OCI-M2 (cell line): ENCODE results near the gene AJAP1.

ENCODE experiments used
- DNase-seq: peaks from one replicate; lab custom pipeline; 2025; ENCODE audit not compliant: unreplicated experiment; lab: John Stamatoyannopoulos, UW

AJAP1 gene

DNA sequence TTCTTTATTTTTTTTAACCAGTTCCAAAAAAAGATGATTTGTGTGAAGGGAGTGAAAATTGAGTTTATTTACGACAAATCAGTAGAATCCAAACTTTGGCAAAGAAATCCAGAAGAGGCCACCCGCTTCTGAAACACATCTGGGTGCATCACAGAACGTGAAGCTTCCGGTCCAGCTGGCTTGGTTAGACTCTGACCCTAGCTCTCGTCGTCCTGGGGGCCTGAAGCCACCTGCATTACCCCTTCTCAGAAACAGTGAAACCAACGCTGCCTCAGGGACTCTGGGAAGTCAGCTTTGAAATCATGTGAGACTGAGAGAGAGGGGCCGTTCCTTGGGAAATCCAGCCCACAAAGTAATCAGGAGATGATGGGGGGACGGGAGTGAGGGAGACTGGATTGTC, 21.8 kb downstream of the AJAP1 start:
- no peak for DNase-seq

DNA sequence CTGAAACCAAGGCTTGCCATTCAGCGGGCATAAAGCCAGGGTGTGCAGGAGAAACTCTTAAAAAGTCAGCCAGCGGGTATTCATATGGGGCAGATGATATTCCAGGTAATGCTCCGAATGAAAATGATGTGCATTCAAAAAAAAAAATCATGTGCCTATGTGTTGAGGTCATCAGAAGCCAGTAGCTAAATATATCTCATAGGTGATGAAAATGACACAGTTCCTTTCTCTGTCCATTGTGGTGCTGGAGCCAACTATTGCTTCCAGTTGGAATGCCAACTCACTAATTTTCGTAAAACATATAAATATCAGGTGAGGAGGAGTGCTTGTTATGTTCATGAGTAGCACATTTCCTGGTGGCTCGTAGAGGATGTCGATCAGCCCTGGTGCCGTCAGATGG, 23.2 kb downstream of the AJAP1 start:
- no peak for DNase-seq

DNA sequence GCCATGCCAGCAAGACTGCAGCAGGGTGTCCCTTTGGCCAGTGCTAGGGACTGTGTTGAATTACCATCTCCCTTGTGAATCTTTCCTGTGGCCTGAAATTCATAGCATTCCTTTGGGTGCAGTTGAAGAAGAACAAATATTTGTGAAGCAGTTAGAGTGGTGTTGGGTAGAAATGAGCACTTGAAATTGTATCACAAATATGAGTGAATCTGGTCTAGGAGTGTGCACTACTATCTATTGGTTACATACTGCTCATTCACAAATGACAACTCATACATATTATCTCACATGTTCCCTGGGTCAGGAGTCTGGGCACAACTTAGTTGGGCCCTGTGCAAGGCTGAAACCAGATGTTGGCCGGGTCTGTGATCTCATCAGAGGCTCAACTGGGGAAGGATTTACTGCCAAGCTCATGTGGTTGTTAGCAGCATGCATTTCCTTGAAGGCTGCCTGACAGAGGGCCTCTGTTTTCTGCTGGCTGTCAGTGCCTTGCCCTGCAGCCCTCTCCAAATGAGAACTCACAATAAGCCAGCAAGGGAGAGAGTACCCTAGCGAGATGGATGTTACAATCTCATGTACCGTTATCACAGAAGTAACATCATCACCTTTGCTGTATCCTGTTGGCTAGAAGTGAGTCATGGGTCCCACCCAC, 23.8 kb downstream of the AJAP1 start:
- DNase-seq, result no peak

DNA sequence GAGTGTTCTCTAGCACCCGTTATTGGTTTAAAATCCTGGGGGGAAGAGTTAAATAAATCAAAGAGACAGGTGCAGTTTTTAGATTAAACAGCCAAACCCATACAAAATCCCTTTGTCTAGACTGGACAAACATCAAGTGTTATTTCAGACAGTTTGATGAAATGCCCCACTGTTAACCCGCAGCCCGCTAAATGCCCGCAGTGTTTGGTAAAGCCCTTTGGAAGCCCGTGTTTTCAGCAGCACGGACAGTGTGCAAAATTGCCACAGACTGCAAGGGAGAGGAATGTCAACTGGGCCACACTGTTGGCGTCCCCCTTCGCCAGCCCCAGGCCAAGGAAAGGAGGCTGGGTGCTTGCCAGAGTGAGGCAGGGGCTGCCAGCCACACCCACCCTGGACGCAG, 26.6 kb downstream of the AJAP1 start:
- no peak for DNase-seq

DNA sequence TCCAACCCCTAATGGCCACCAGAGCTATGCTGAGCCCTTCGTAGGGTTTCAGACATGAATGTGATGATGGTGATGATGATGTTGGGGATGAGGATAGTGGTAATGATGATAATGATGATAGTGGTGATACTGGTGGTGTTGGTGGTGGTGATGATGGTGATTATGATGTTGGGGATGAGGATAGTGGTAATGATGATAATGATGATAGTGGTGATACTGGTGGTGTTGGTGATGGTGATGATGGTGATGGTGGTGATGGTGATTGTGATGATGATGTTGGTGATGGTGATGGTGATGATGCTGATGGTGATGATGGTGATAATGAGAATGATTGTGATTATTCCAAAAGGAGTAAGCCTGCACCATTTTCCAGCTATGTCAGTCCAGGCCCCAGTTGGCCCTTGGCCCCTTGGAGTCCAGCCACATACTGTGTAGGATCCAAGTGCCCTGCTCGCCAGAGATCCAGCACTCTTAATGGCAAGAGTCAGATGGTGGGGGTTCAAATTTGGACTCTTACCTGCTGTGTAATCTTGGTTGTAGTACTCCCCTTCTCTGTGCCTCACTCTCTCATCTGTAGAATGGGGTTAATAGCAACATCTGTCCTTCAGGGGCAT, 28.3 kb downstream of the AJAP1 start:
- DNase-seq, result no peak

DNA sequence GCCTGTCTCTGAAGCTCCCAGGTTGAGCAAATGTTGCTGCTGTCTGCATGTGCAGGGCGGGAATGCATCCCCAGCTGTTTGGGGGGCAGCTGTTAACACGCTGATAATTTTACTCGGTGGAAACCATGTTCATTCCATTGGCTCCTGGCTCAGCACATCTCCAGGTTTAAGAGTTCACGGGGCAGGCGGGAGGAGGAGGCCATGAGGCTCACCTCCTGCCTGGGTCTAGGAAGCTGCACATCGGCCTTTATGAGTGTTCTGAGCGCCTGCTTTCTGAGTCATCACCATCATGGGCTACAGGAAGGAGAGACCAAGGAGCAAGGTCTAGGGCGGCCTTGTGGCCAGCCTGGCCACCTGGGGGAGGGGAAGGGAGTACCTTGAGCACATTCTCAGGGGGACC, 29.7 kb downstream of the AJAP1 start:
- DNase-seq, result no peak

DNA sequence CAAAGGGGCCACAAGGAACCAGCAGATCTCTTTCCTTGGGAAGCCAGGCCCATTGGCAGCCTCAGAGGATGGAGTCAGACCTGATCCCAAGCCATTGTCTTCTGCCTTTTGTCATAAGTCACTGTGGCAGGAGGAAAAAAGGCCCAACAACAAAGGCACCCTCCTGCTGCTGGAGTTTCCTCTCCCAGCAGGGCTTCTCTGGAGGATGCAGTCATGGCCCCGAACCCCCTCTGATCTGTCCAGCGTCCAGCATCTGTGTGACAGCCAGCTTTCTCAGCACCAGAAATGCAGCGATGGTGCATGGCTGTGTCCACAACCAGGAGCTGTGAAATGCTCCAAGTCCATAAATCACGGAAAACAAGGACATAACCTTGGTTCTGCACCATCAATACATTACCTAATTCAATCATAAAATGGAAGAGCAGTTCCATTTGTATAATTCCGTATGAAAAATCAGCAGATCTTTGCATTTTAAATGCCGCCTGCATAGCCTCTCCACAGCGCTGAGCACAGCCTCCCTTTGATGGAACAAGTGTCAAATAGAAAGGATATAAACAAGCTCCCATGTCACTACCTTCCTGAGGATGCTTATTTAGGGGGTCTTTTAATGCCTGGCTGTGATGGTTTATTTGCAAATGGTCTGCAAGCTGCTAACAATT, 30.6 kb downstream of the AJAP1 start:
- no peak for DNase-seq

DNA sequence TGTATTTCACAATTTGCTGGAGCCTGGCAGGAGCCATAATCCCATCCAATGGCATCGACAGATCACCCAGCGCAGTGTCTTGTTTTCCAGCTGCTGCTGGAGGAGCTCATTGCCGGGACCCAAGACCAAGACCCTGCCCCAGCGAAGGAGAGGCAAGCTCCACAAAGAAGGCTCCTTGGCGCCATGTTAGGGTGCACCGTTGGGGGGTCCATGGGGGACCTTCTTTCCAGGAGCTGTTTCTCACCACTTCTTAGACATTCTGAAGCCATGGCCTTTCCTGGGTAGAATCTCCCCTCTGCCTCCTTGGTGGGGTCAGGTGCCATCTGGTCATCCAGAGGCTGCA, 31.1 kb downstream of the AJAP1 start:
- DNase-seq, result no peak

DNA sequence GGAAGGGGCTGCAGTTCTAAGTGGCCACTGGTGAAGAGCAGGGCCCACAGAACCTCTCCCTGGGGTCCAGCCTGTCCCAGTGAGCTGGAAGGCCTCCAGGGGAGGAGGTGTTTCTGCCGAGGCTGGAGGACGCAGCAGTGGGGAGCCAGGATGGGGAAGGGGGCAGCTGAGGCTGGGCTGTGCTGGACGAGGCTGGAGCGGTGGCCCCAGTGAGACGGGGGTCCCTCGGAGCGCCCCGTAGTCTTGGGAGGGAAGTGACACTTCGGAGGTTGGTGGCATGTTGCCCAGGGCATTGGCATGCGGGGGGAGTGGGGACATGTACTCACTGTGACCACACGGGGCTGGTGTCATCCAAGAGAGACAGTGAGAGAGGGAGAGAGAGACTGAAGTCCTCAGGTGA, 33.5 kb downstream of the AJAP1 start:
- no peak for DNase-seq

DNA sequence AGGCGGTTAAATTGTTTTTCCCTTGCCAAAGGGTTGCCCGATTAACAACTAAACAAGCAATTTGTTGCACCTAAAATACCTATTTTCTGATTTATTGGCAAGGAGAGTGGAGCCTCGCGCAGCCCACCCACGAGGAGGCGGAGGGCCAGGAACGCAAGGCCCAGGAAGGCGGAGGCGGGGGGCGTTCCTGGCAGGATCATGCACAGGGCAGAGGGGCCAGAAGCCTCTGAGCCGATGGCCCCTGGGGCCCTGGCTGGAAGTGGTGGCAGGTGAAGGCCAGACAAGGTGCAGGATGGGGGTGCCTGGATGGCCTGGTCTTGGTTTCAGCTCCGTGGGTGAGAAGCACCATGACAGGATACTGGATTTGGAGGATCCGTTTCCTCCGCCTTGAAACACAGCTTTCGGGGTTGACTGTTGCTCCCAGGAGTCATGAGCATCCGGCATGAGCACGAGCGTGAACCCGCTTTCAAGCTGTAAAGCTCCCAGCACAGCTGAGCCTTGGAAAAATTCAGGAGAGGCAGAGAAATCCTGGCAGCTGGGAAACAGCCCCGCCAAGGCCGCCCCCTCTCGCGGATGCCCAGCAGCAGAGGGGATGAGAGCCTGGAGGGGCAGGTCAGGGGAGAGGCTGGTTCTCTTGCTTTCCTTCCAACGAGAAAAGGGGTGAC, 35.0 kb downstream of the AJAP1 start:
- no peak for DNase-seq

DNA sequence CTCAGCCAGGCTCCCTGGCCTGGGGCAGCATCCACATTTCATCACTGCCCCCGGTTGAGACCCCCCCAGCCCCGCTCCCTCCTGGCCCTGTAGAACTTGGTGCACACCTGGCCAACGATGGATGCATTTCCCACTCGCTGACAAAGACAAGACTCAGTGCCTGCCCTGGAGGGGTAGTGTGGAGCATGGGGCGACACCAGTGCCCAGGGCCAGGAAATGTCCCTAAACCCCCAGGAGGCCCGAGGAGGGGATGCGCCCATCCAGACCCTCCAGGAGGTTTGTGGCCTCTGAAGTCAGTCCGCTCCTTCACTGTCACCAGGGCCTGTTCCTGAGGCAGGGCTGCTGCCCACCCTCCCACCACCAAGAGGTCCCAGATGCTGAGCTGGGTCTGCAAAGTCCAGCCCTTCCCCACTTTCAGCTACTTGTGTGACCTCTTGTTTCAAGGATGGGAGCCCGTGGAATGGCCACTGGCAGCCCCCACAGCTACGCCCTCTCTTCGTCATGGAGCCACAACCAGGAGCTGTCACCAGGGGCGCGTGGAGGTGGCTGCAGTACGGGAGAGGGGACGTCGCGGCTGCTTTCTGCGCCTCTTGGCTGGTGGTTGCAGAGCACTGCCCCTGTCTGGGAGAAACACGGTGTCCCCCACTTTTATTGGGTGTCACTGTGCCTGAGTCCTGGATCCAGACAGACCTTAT, 35.7 kb downstream of the AJAP1 start:
- no peak for DNase-seq

DNA sequence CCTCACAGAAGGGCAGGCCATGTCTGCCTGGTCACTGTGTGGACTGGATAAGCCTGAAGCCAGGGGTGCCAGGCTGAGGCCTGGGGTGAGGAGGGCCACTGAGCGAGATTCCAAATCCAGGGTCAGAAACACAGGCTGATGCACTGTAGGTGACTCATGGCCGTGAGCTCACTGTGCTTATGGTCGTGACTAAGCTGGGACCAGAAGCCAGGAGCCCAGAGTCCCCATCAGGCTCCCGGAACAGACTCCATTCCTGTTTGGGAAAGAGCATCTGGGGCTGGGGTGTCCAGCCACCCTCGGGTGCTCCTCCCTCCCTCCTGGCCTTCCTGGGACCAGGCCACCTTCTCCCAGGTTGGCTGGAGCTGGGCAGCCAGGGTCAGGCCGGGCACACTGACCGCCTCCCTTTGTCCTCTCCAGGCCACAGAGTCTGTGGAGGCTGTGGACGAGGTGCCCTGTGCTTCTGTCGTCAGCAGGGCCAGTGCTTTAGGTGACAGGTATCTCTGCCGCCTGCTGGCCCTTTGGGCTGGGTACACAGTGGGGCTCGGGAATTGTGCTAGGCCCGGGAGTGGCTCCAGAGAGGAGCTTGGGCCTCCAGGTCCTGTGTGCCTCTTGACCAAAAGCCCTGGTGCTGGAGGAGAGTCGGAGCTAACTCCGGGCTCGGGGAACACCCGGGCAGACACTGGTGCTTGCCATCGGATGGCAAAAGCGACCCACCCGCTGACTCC, 36.7 kb downstream of the AJAP1 start:
- no peak for DNase-seq

DNA sequence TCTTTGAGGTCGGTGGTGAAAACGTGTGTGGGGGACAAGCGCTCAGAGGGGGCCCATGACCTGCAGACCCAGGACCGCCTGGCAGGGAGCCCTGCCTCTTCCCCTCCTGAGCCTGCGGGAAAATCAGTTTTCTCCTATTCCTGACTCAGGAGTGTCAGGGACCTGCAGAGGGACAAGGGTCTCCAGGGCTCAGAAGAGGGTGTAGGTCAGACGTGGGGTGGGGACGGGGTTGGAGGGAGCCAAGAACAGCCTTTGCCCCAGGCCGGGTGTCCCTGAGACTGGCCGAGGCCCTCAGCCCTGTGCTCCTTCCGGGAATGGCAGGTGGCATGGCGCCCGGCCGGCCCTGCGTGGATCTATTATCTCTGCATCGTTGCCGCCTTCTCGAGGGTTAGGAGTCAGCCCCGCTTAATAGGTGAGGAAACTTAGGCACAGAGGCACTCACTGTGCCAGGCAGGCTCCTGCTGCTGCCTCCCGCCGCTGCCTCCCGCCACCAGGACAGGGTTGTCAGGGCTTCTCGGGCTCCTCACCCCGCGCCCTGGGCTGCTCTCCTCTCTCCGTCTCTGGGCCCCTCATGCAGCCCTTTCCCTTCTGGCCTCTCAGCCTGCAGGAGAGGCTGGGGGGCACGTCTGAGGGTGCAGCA, 37.5 kb downstream of the AJAP1 start:
- DNase-seq, result no peak

DNA sequence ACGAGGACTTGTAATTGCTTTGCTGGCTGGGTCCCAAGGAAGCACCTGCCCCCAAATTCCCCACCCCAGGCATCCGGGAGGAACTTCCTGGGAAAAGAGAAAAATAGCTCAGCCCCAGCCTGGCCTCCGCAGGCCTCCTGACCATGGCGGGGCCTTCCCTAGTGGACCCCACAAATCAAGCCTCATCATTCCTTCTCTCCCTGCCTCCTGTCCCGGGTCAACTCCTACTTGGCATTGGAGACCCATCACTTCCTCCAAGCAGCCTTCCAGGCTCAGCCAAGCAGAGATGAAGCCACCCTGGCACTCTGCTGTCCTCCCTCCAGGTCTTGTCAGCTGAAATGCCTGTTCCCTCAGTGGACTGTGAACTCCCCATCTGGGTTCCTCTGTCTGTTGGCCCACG, 38.0 kb downstream of the AJAP1 start:
- no peak for DNase-seq

DNA sequence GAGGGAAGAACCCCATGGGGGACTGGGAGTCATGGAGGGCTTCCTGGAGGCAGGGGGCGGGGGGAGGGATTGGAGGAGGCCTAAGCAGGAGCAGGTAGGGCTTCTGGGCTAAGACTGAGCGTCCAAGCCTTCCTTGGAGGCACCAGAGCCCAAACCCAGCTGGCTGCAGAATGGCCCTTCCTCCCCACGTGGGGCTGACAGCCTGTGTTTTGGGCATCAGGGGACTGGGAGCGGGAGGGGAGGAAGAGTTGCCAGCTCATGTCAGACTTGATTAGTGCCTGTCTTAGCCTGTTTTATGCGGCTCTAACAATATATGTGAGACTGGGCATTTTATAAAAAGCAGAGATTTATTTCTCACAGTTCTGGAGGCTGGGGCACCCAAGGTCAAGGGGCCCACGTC, 38.9 kb downstream of the AJAP1 start:
- no peak for DNase-seq

DNA sequence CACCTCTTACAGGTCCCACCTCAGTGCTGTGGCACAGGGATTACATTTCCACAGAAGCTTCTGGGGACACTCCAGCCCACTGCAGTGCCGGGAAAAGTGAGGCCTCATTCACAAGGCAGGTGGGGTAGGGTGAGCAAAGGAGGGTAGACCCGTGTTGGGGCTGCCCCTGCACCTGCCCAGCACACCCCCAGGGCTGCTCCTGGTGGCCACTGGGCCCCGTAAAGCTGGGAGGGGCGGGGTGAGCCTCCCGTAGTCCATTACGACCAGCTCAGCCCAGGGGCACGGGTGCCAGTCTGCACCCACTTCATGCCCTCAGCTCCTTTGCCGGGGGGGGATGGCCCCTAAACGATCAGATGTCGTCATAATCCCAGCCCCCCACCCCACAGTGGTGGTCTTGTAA, 39.5 kb downstream of the AJAP1 start:
- no peak for DNase-seq

DNA sequence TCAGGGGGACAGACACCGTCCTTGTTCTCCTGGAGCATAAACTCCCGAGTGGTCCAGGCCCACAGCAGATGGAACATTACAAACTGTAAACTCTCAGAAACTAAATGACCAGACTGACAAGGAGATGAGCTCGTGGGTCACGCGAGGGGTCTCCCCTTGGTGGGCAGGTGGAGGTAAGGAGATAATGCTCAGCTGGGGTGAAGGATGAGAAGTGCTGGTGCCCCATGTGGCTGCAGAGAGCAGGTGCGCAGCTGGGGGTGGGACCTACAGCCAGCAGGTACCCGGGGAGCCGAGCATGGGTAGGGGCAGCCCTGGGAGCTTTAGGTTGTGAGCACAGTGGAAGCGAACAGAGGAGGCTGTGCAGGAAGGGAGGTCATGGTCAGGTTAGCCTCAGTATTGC, 40.1 kb downstream of the AJAP1 start:
- no peak for DNase-seq

DNA sequence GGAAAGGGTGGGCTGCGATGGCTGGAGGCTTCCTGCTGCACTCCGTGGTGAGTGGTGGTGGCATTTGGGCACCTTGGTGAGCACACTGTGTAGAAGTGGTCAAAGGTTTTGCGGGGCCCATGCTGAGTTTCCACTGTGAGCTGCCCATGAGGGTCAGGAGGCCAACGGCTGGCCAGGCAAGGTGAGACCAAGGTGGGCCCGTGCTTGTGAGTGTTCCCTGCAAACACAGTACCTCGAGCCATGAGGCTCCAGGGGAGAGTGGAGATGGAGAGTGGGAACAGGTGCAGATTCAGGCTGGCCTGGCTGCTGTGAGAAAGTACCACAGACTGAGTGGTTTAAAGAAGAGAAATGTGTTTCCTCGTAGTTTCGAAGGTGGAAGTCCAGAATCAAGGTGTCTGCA, 40.8 kb downstream of the AJAP1 start:
- no peak for DNase-seq

DNA sequence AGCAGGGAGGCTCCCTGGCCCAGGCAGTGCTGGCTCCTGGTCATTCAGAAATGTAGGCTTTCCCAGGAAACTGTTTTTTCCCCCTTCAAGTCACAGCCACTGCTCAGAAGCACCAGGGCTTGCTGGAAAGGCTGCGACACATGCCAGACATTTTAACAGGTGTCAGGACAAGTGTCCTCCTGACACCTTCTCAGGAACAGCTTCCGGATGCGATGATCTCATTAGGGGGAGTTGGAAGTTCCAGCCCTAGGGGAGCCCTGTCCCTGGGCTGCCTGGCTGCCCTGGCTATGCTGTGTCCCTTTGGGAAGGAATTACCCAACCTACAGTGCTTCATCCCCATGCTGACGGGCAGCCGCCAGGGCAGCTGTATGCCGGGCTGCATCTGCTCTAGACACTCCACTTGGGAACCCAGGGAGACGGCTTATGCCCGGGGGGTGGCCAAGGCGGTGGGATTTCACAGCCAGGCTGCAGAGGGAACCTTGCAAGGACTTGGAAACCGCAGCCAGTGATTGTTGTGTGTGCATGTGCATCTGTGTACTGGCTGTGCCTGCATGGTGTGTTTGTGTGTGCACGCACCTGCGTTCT, 41.8 kb downstream of the AJAP1 start:
- DNase-seq, result no peak

DNA sequence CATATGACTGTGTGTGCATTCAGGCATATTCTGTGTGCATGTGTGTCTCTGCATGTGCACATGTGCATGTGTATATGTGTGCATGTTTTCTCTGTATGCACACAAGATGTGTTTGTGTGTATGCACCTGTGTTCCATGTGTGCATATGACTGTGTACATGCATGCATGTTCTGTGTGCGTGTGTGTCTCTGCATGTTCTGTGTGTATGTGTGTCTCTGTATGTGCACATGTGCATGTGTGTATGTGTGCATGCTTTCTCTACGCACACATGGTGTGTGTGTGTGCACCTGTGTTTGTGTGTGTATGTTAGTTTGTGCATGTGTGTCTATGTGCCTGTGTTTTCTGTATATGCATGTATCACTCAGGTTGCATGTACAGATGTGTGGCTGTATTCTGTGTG, 42.3 kb downstream of the AJAP1 start:
- no peak for DNase-seq
